SK-N-MC (cell line): ENCODE measurements around the gene DNAH6.

Experiments used
- EZH2 ChIP-seq: fragments of 200-600 bp; sonication (generic); IDR thresholded peaks from one replicate; pipeline ENCODE4 v1.6.1; 2017; ENCODE audit warnings: antibody characterized with exemption
- POLR2AphosphoS5 ChIP-seq: IDR thresholded peaks from 2 replicates; pipeline ENCODE4 v1.6.1; 2012; ENCODE audit warnings: mild to moderate bottlenecking, low read depth, low read length, borderline replicate concordance

- TF ChIP-seq EZH2 (no peak), POLR2AphosphoS5 (no peak)
Measured at GRCh38 chr2:84832772-84833461, 316.6 kb downstream of the DNAH6 start.
